GM19438 (cell line): ENCODE data around the gene SUN2.

Experiments
- ATAC-seq: cut with Tn5 transposase; IDR thresholded peaks from one replicate; pipeline ENCODE4 v1.9.1; 2021; ENCODE audit warnings: low read depth; ENCODE audit not compliant: unreplicated experiment

Gene SUN2

GRCh38 chr22:38738475-38739070 is 17.2 kb downstream of the SUN2 start:
- ATAC-seq, result no peak

- no peak for ATAC-seq
Measured at GRCh38 chr22:38737302-38738060, 18.3 kb downstream of the SUN2 start.

- no peak for ATAC-seq
Measured at GRCh38 chr22:38736257-38736570, 19.6 kb downstream of the SUN2 start.

- ATAC-seq, result no peak
Measured at GRCh38 chr22:38735465-38736256, 20.1 kb downstream of the SUN2 start.

GRCh38 chr22:38735126-38735464 is 20.7 kb downstream of the SUN2 start:
- ATAC-seq, result no peak

- no peak for ATAC-seq
Measured at GRCh38 chr22:38734421-38735100, 21.2 kb downstream of the SUN2 start.

- ATAC-seq, result no peak
Measured at GRCh38 chr22:38733724-38734381, 21.9 kb downstream of the SUN2 start.

- no peak for ATAC-seq
Measured at GRCh38 chr22:38733329-38733723, 22.5 kb downstream of the SUN2 start.

- no peak for ATAC-seq
Measured at GRCh38 chr22:38732251-38732815, 23.5 kb downstream of the SUN2 start.

GRCh38 chr22:38731703-38732161 is 24.1 kb downstream of the SUN2 start:
- no peak for ATAC-seq

GRCh38 chr22:38730411-38730871 is 25.4 kb downstream of the SUN2 start:
- ATAC-seq, result no peak

- ATAC-seq, result no peak
Measured at GRCh38 chr22:38729946-38730345, 25.9 kb downstream of the SUN2 start.

- ATAC-seq, result no peak
Measured at GRCh38 chr22:38728871-38729796, 26.7 kb downstream of the SUN2 start.

GRCh38 chr22:38727530-38728451 is 28.0 kb downstream of the SUN2 start:
- ATAC-seq, result no peak

- ATAC-seq, result no peak
Measured at GRCh38 chr22:38727123-38727522, 28.7 kb downstream of the SUN2 start.

- ATAC-seq, result no peak
Measured at GRCh38 chr22:38725900-38726655, 29.7 kb downstream of the SUN2 start.

- no peak for ATAC-seq
Measured at GRCh38 chr22:38724926-38725571, 30.7 kb downstream of the SUN2 start.
